Neural crest cell (in vitro differentiated cells): Measurements from ENCODE around the gene LYST. TPM values are rescaled to one million over a fixed set of nuclear protein-coding genes. Genes with fewer than 3 reads are reported as not detected.
"Not testable (repeated sequence)": the region's sequence is repeated elsewhere in the genome, so short reads cannot be mapped to it uniquely, and the experiment has no call there.

Experiments used
- DNase-seq: peaks from one replicate; pipeline ENCODE4 v3.0.0; 2021; ENCODE audit warnings: low read depth, mixed read lengths, low spot score
- H3K27ac Mint-ChIP-seq: one replicate; pipeline ENCODE4 v1.8.0; 2021; ENCODE audit warnings: mild to moderate bottlenecking, mixed read lengths; ENCODE audit not compliant: unreplicated experiment
- H3K27me3 Mint-ChIP-seq: 2 replicates; pipeline ENCODE4 v1.8.0; 2021; ENCODE audit warnings: low read depth, mild to moderate bottlenecking, mixed read lengths
- H3K36me3 Mint-ChIP-seq: 2 replicates; pipeline ENCODE4 v1.8.0; 2021; ENCODE audit warnings: low read depth, mild to moderate bottlenecking, mixed read lengths
- H3K4me1 Mint-ChIP-seq: 2 replicates; pipeline ENCODE4 v1.8.0; 2021; ENCODE audit warnings: mixed read lengths
- H3K4me3 Mint-ChIP-seq: one replicate; pipeline ENCODE4 v1.8.0; 2021; ENCODE audit warnings: mild to moderate bottlenecking, mixed read lengths
- H3K9me3 Mint-ChIP-seq: 2 replicates; pipeline ENCODE4 v1.8.0; 2021; ENCODE audit warnings: mixed read lengths
- CTCF ChIP-seq: fragments of 200-600 bp; sonication (generic); conservative IDR thresholded peaks from 2 replicates; pipeline ENCODE4 v1.5.0; 2021; ENCODE audit warnings: antibody characterized with exemption, mild to moderate bottlenecking
- total RNA-seq: library from RNA; stranded (reverse); gene quantifications from 2 replicates; pipeline ENCODE4 v1.2.1, GENCODE V29; 2021

Gene LYST
- total RNA-seq, 1 donor from 2014 or later, result 5.3 TPM

- H3K4me1 Mint-ChIP-seq, result no peaks in the 10 kb centered on the region
- H3K27me3 Mint-ChIP-seq, result no peaks in the 10 kb centered on the region
- no peak for DNase-seq
- no peak for TF ChIP-seq CTCF
- H3K27ac Mint-ChIP-seq, result no peak overlapping the region
- no peak overlapping the region for H3K4me3 Mint-ChIP-seq
- no peaks in the 10 kb centered on the region for H3K36me3 Mint-ChIP-seq
- H3K9me3 Mint-ChIP-seq, result no peaks in the 10 kb centered on the region
These were observed 98.9 kb downstream of the LYST start for GRCh38 chr1:235767795-235768194.

DNA sequence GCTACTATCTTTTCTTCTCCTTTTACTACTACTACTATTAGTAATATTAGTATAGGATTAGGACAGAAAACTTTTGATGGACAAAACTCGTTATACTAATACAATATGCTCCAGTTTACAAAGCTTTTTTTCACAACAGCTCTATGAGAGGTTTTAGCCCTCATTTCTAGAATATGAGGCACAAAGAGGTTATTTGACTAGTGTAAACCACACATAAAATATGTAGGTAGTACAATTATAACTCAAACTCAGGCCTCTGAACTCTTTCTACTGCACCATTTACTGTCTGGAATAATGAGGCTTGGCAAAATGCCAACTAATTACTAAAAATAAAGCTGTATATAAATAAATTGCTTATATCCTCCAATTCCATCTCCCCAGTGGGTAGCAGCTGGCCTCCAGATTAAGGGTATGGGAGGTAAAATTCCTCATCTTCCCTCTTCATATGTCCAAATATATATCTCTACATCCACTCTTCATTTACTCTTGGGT lies 99.9 kb downstream of the LYST start:
- Mint-ChIP-seq H3K27me3 (no peaks in the 10 kb centered on the region), H3K27ac (no peak overlapping the region), H3K4me1 (no peaks in the 10 kb centered on the region), H3K4me3 (no peak overlapping the region), H3K9me3 (no peaks in the 10 kb centered on the region), H3K36me3 (no peaks in the 10 kb centered on the region)
- TF ChIP-seq CTCF, result no peak
- no peak for DNase-seq

GRCh38 chr1:235763962-235764361 lies 102.7 kb downstream of the LYST start:
- no peak overlapping the region for H3K4me3 Mint-ChIP-seq
- no peak for DNase-seq
- no peak overlapping the region for H3K27ac Mint-ChIP-seq
- no peaks in the 10 kb centered on the region for H3K27me3 Mint-ChIP-seq
- no peaks in the 10 kb centered on the region for H3K36me3 Mint-ChIP-seq
- no peaks in the 10 kb centered on the region for H3K4me1 Mint-ChIP-seq
- TF ChIP-seq CTCF, result no peak
- no peaks in the 10 kb centered on the region for H3K9me3 Mint-ChIP-seq

DNA sequence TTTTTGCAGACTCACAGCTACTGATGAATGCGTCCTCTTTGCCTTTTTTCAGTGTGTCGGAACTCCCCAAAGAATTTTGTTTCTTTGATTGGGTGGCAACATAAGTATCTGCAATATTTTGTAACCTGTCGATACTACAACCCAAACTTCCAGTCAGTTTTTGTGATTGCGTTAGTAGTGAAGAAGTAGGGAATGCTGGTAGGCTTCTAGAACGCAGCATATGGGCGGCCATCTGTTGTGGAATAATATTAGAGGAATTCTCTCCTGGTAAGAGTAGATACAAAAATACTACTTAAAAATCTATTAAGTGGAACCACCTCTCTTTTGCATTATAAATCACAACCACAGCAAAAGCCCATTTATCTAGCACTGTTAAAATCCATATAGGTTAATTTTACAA lies 107.4 kb downstream of the LYST start:
- H3K9me3 Mint-ChIP-seq, result no peaks in the 10 kb centered on the region
- no peak overlapping the region for H3K4me3 Mint-ChIP-seq
- no peaks in the 10 kb centered on the region for H3K36me3 Mint-ChIP-seq
- H3K4me1 Mint-ChIP-seq, result no peaks in the 10 kb centered on the region
- no peaks in the 10 kb centered on the region for H3K27me3 Mint-ChIP-seq
- TF ChIP-seq CTCF, result no peak
- no peak for DNase-seq
- no peak overlapping the region for H3K27ac Mint-ChIP-seq

DNA sequence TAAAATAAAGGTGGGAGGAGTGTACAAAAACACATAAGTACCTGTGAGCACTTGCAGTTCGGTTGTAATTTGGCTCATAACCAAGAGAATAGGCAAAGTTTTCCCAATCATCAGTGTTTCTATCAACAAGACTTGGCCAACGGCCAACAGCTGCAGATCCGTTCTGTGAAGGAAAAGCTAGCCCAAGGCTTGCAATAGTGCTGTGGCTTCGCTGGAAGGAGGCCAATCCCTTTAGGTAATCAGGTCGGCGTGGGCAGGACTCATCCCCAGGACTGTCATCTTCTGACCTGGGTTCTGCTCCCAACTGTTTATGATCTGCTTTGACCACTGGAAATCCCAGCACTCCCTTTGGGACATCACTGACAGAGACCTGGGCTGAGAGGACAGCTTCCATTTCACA lies 107.8 kb downstream of the LYST start:
- TF ChIP-seq CTCF, result no peak
- no peak overlapping the region for H3K27ac Mint-ChIP-seq
- H3K9me3 Mint-ChIP-seq, result no peaks in the 10 kb centered on the region
- H3K4me1 Mint-ChIP-seq, result no peaks in the 10 kb centered on the region
- DNase-seq, result no peak
- H3K27me3 Mint-ChIP-seq, result no peaks in the 10 kb centered on the region
- H3K36me3 Mint-ChIP-seq, result no peaks in the 10 kb centered on the region
- H3K4me3 Mint-ChIP-seq, result no peak overlapping the region

DNA sequence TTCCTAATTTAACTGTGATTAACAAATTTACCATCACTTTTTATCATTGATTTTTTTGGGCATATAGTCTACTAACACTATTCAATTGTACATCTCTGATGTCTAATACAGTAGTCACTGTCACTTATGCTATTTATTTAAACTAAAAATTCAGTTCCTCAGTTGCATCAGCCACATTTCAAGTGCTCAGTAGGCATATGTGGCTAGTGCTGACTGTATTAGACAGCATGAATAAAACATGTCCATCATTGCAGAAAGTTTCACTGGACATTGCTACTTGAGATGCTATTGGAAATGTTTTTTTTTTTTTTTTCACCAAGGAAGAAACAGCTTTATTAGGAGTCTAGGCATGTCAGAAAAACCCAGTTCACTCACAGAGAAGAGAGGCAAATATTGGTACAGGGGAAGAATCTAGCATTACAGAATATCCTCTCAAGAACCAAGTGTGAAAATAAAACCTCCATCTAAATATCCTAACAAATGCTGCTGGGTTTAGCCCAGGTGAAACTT lies 109.1 kb downstream of the LYST start:
- no peak overlapping the region for H3K27ac Mint-ChIP-seq
- H3K36me3 Mint-ChIP-seq, result no peaks in the 10 kb centered on the region
- no peaks in the 10 kb centered on the region for H3K27me3 Mint-ChIP-seq
- no peaks in the 10 kb centered on the region for H3K4me1 Mint-ChIP-seq
- no peak overlapping the region for H3K4me3 Mint-ChIP-seq
- TF ChIP-seq CTCF, result no peak
- no peaks in the 10 kb centered on the region for H3K9me3 Mint-ChIP-seq
- no peak for DNase-seq

GRCh38 chr1:235754186-235754585 lies 112.5 kb downstream of the LYST start:
- DNase-seq, H3K9me3 Mint-ChIP-seq, H3K27me3 Mint-ChIP-seq, H3K4me1 Mint-ChIP-seq, H3K4me3 Mint-ChIP-seq, H3K27ac Mint-ChIP-seq, H3K36me3 Mint-ChIP-seq: not testable (repeated sequence)
